LNCaP clone FGC (cell line): ENCODE results near the gene IMMP2L.
"Not testable (repeated sequence)": the region's sequence is repeated elsewhere in the genome, so short reads cannot be mapped to it uniquely, and the experiment has no call there.

Experiments
- DNase-seq: peaks from one replicate; pipeline ENCODE4 v3.0.0-alpha.2; 2011; ENCODE audit warnings: low read depth
- H3K4me3 ChIP-seq: 2 replicates; pipeline ENCODE4 v1.5.1; 2011; ENCODE audit warnings: mild to moderate bottlenecking, low read depth, low read length, control low read depth
- CTCF ChIP-seq: IDR thresholded peaks from 2 replicates; pipeline ENCODE4 v1.5.1; 2012; ENCODE audit warnings: mild to moderate bottlenecking; ENCODE audit not compliant: control insufficient read depth, insufficient read depth; ENCODE audit errors: extremely low read depth

IMMP2L gene

GRCh38 chr7:110675383-110676103, 886.7 kb downstream of the IMMP2L start:
- TF ChIP-seq CTCF, result no peak
- DNase-seq, result no peak
- H3K4me3 ChIP-seq, result no peak overlapping the region

- TF ChIP-seq CTCF, result no peak
- H3K4me3 ChIP-seq, result no peak overlapping the region
- DNase-seq, result no peak
Observed at GRCh38 chr7:110673148-110673547, 889.1 kb downstream of the IMMP2L start.

GRCh38 chr7:110669410-110669809, 892.9 kb downstream of the IMMP2L start:
- TF ChIP-seq CTCF, result no peak
- no peak overlapping the region for H3K4me3 ChIP-seq
- no peak for DNase-seq

- no peak overlapping the region for H3K4me3 ChIP-seq
- no peak for TF ChIP-seq CTCF
- DNase-seq, result no peak
Observed at GRCh38 chr7:110664803-110665202, 897.5 kb downstream of the IMMP2L start.

GRCh38 chr7:110660637-110661036, 901.7 kb downstream of the IMMP2L start:
- not testable (repeated sequence) for H3K4me3 ChIP-seq, DNase-seq

- H3K4me3 ChIP-seq, result no peak overlapping the region
- DNase-seq, result no peak
Observed at GRCh38 chr7:110650328-110650727, 912.0 kb downstream of the IMMP2L start.

GRCh38 chr7:110647266-110647665, 915.0 kb downstream of the IMMP2L start:
- TF ChIP-seq CTCF, result no peak
- no peak for DNase-seq
- H3K4me3 ChIP-seq, result no peak overlapping the region

More at GRCh38 chr7:110650328-110650727, 912.0 kb downstream of the IMMP2L start:
- no peak for TF ChIP-seq CTCF
